Measurements from ENCODE around the gene IFI44L. TPM values are rescaled to one million over a fixed set of nuclear protein-coding genes. Genes with fewer than 3 reads are reported as not detected.

The IFI44L gene
- total RNA-seq, 1 donor from 2014 or later = 5.4 TPM

GRCh38 chr1:78650114-78650660, 29.9 kb downstream of the IFI44L start:
- TF ChIP-seq CTCF (IDR thresholded peaks at IDR 0.05; ENCODE audit: borderline replicate concordance) = no peak
- peaks cover 2% of the 10 kb centered on the region for H3K36me3 ChIP-seq
- intact Hi-C loops (cut with micrococcal nuclease) = no loop called here
- no peaks in the 10 kb centered on the region for H3K9me3 ChIP-seq (replicated peaks)
- H3K27me3 ChIP-seq (ENCODE audit: low read depth) = no peaks in the 10 kb centered on the region
- no peak for DNase-seq
- peak overlapping the region; percentile 61 for H3K4me3 ChIP-seq
- H3K27ac ChIP-seq (replicated peaks) = peak overlapping the region; percentile 77
- H3K4me1 ChIP-seq = peaks cover 41% of the 10 kb centered on the region

DNA sequence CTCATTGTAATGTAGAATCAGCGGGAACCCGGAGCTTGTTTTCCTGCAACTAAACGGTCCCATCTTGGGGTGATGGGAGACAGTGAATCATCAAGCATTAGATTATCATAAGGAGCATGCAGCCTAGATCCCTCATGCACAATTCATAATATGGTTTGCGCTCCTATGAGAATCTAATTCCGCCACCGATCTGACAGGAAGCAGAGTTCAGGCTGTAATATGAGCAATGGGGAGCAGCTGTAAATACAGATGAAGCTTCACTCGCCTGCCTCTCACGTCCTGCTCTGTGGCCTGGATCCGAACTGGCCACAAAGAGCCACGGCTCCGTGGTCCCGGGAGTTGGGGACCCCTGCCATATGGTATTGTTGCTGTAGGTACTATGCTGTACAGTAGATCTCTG, 31.0 kb downstream of the IFI44L start:
- no peaks in the 10 kb centered on the region for H3K27me3 ChIP-seq (ENCODE audit: low read depth)
- peak overlapping the region; percentile 77 for H3K27ac ChIP-seq (replicated peaks)
- intact Hi-C loops (cut with micrococcal nuclease) = no loop called here
- DNase-seq = no peak
- no peak for TF ChIP-seq CTCF (IDR thresholded peaks at IDR 0.05; ENCODE audit: borderline replicate concordance)
- H3K4me1 ChIP-seq = peaks cover 33% of the 10 kb centered on the region
- peak overlapping the region; percentile 61 for H3K4me3 ChIP-seq
- H3K9me3 ChIP-seq (replicated peaks) = no peaks in the 10 kb centered on the region
- peaks cover 10% of the 10 kb centered on the region for H3K36me3 ChIP-seq

DNA sequence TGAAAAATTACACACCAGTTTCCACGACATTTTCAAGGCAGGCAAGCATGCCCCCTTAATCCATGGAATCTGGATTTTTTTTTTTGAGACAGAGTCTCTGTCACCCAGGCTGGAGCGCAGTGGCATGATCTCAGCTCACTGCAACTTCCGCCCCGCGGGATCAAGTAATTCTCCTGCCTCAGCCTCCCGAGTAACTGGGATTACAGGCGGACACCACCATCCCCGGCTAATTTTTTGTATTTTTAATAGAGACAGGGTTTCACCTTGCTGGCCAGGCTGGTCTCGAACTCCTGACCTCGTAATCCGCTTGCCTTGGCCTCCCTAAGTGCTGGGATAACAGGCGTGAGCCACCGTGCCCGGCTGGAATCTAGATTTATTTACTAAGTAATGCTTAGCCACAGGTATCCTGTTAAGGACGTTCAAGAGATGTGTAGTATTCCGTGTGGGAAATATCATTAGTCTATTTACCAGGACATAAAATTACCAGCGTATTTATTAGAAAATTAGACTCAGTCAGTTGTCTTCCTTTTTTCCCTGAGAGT, 31.8 kb downstream of the IFI44L start:
- H3K4me1 ChIP-seq = peaks cover 29% of the 10 kb centered on the region
- intact Hi-C loops (cut with micrococcal nuclease) = no loop called here
- TF ChIP-seq CTCF (IDR thresholded peaks at IDR 0.05; ENCODE audit: borderline replicate concordance) = no peak
- DNase-seq = no peak
- peaks cover 10% of the 10 kb centered on the region for H3K36me3 ChIP-seq
- peak overlapping the region; percentile 77 for H3K27ac ChIP-seq (replicated peaks)
- H3K27me3 ChIP-seq (ENCODE audit: low read depth) = no peaks in the 10 kb centered on the region
- peak overlapping the region; percentile 61 for H3K4me3 ChIP-seq
- H3K9me3 ChIP-seq (replicated peaks) = no peaks in the 10 kb centered on the region

GRCh38 chr1:78658901-78659300, 38.7 kb downstream of the IFI44L start:
- H3K27ac ChIP-seq (replicated peaks) = no peak overlapping the region
- H3K4me1 ChIP-seq = peaks cover 1% of the 10 kb centered on the region
- H3K9me3 ChIP-seq (replicated peaks) = no peaks in the 10 kb centered on the region
- intact Hi-C loops (cut with micrococcal nuclease) = no loop called here
- H3K27me3 ChIP-seq (ENCODE audit: low read depth) = no peaks in the 10 kb centered on the region
- DNase-seq = no peak
- no peak overlapping the region for H3K4me3 ChIP-seq
- peaks cover 66% of the 10 kb centered on the region for H3K36me3 ChIP-seq
- TF ChIP-seq CTCF (IDR thresholded peaks at IDR 0.05; ENCODE audit: borderline replicate concordance) = no peak

DNA sequence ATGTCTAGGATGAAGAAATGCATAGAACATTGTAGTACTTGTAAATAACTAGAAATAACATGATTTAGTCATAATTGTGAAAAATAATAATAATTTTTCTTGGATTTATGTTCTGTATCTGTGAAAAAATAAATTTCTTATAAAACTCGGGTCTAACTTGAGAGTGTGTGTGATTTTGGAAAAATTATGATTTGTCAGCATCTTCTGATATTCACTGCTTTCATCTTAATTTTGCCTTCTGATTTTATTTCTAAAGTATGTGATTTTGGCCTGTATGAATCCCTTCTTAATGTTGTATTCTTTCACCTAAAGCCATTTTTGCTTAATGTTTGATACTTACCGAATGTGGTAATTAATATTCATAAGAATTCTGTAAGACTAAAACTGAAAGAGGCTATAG, 43.7 kb downstream of the IFI44L start:
- no peak overlapping the region for H3K27ac ChIP-seq (replicated peaks)
- no peaks in the 10 kb centered on the region for H3K4me1 ChIP-seq
- H3K27me3 ChIP-seq (ENCODE audit: low read depth) = no peaks in the 10 kb centered on the region
- intact Hi-C loops (cut with micrococcal nuclease) = no loop called here
- peaks cover 40% of the 10 kb centered on the region for H3K36me3 ChIP-seq
- H3K9me3 ChIP-seq (replicated peaks) = no peaks in the 10 kb centered on the region
- DNase-seq = no peak
- H3K4me3 ChIP-seq = no peak overlapping the region
- TF ChIP-seq CTCF (IDR thresholded peaks at IDR 0.05; ENCODE audit: borderline replicate concordance) = no peak

All from left ventricle myocardium inferior (tissue), 1 donor.